Liver (tissue), 9 donors: ENCODE data around the gene CASZ1. TPM values are rescaled to one million over a fixed set of nuclear protein-coding genes. Genes with fewer than 3 reads are reported as not detected.

Experiments used
- DNase-seq: peaks from one replicate; pipeline ENCODE4 v3.0.0-alpha.2; 2017; ENCODE audit warnings: low spot score
- H3K27ac ChIP-seq, 2 donors: one replicate each; pipeline ENCODE4 v1.7.0; 2013; ENCODE audit warnings: inconsistent platforms in 2 of 2, low read length in 2 of 2, control low read depth in 1 of 2, low read depth in 1 of 2, mild to moderate bottlenecking in 1 of 2
- H3K27me3 ChIP-seq, 4 donors: one replicate each; pipeline versions ENCODE4 v1.6.1 to v1.7.0; 2013; ENCODE audit warnings: low read length in 3 of 4, inconsistent platforms in 1 of 4, mild to moderate bottlenecking in 1 of 4, moderate library complexity in 1 of 4; ENCODE audit not compliant: control insufficient read depth in 4 of 4, insufficient read depth in 4 of 4
- H3K36me3 ChIP-seq, 4 donors: one replicate each; pipeline versions ENCODE4 v1.6.1 to v1.7.0; 2013; ENCODE audit warnings: low read length in 3 of 4, mild to moderate bottlenecking in 3 of 4, low read depth in 1 of 4, moderate library complexity in 1 of 4; ENCODE audit not compliant: control insufficient read depth in 4 of 4, insufficient read depth in 3 of 4
- H3K4me1 ChIP-seq, 4 donors: one replicate each; pipeline versions ENCODE4 v1.6.1 to v1.7.0; 2013; ENCODE audit warnings: low read length in 3 of 4, mild to moderate bottlenecking in 3 of 4, moderate library complexity in 1 of 4; ENCODE audit not compliant: control insufficient read depth in 4 of 4, insufficient read depth in 4 of 4
- H3K4me3 ChIP-seq, 3 donors: one replicate each; pipeline versions ENCODE4 v1.6.1 to v1.7.0; 2013; ENCODE audit warnings: low read length in 3 of 3, control low read depth in 1 of 3, low read depth in 1 of 3, mild to moderate bottlenecking in 1 of 3
- H3K9ac ChIP-seq, 2 donors: one replicate each; pipeline ENCODE4 v1.7.0; 2013; ENCODE audit warnings: low read length in 2 of 2, mild to moderate bottlenecking in 2 of 2, moderate library complexity in 2 of 2, control low read depth in 1 of 2, low read depth in 1 of 2
- H3K9me3 ChIP-seq, 4 donors: one replicate each; pipeline versions ENCODE4 v1.6.1 to v1.7.0; 2013; ENCODE audit warnings: low read length in 3 of 4; ENCODE audit not compliant: control insufficient read depth in 4 of 4
- FOXA1 ChIP-seq: IDR thresholded peaks from 2 replicates; pipeline ENCODE4 v1.6.1; 2016; ENCODE audit warnings: antibody characterized with exemption
- FOXA2 ChIP-seq: IDR thresholded peaks from 2 replicates; pipeline ENCODE4 v1.6.1; 2016; ENCODE audit warnings: antibody characterized with exemption
- GABPA ChIP-seq, 2 donors: IDR thresholded peaks in 1 of 2; conservative IDR thresholded peaks in 1 of 2; 2 replicates each; pipeline ENCODE4 v1.6.1; 2016; ENCODE audit warnings: antibody characterized with exemption in 2 of 2, mild to moderate bottlenecking in 1 of 2, moderate library complexity in 1 of 2
- HNF4A ChIP-seq, 2 donors: conservative IDR thresholded peaks; 2 replicates each; pipeline ENCODE4 v1.6.1; 2016; ENCODE audit warnings: antibody characterized with exemption in 2 of 2, mild to moderate bottlenecking in 2 of 2
- HNF4G ChIP-seq: IDR thresholded peaks from 2 replicates; pipeline ENCODE4 v1.6.1; 2016; ENCODE audit warnings: antibody characterized with exemption
- JUND ChIP-seq, 2 donors: IDR thresholded peaks; 2 replicates each; pipeline ENCODE4 v1.6.1; 2016; ENCODE audit warnings: antibody characterized with exemption in 2 of 2
- NR2F2 ChIP-seq: IDR thresholded peaks from 2 replicates; pipeline ENCODE4 v1.6.1; 2016; ENCODE audit warnings: antibody characterized with exemption
- SP1 ChIP-seq: IDR thresholded peaks from 2 replicates; pipeline ENCODE4 v1.6.1; 2018; ENCODE audit warnings: antibody characterized with exemption, mild to moderate bottlenecking
- YY1 ChIP-seq: IDR thresholded peaks from 2 replicates; pipeline ENCODE4 v1.6.1; 2016; ENCODE audit warnings: antibody characterized with exemption, mild to moderate bottlenecking
- WGBS: extraction: QIAGEN DNeasy Blood & Tissue Kit; methylation state at CpG from one replicate; pipeline ENCODE4 v1.1.7; 2013; 5-methylcytosine and 5-hydroxymethylcytosine counted together
- polyA plus RNA-seq, 2 donors: library from polyadenylated mRNA; stranded (reverse) in 1 of 2; unstranded in 1 of 2; fragments of 200-250 nt in 1 of 2; fragments of >200 nt in 1 of 2; fragmentation: Nextera tagmentation in 1 of 2; extraction: Ambion mirVana in 1 of 2; gene quantifications; one replicate each; pipeline versions ENCODE4 v1.2.1 to v1.2.3, GENCODE V29; 2013 to 2015
- total RNA-seq, 2 donors: library from RNA; depleted of rRNA; stranded (reverse); fragments of >200 nt; gene quantifications; one replicate each; pipeline ENCODE4 v1.2.3, GENCODE V29; 2014
- TF ChIP-seq, protein P1 (sequence below): IDR thresholded peaks from 2 replicates; pipeline ENCODE4 v1.6.1; 2016; ENCODE audit warnings: antibody characterized with exemption
- TF ChIP-seq, protein P2 (sequence below): IDR thresholded peaks from 2 replicates; pipeline ENCODE4 v1.6.1; 2016; ENCODE audit warnings: antibody characterized with exemption, mild to moderate bottlenecking
- TF ChIP-seq, protein P3 (sequence below): IDR thresholded peaks from 2 replicates; pipeline ENCODE4 v1.6.1; 2016; ENCODE audit warnings: antibody characterized with exemption
- TF ChIP-seq, protein P4 (sequence below): fragments of 150-350 bp; IDR thresholded peaks from 2 replicates; pipeline ENCODE4 v1.5.1; 2017; ENCODE audit warnings: improper control_type of control experiment, low read depth, low read length; ENCODE audit not compliant: missing input control
- donor health status: healthy.
- donor health status: healthy.
- donor health status: healthy.
- donor health status: healthy.
- donor health status: healthy.

Gene CASZ1
- total and polyA plus RNA-seq, 4 donors = 1.0 to 3.5 (median 1.9) TPM

DNA sequence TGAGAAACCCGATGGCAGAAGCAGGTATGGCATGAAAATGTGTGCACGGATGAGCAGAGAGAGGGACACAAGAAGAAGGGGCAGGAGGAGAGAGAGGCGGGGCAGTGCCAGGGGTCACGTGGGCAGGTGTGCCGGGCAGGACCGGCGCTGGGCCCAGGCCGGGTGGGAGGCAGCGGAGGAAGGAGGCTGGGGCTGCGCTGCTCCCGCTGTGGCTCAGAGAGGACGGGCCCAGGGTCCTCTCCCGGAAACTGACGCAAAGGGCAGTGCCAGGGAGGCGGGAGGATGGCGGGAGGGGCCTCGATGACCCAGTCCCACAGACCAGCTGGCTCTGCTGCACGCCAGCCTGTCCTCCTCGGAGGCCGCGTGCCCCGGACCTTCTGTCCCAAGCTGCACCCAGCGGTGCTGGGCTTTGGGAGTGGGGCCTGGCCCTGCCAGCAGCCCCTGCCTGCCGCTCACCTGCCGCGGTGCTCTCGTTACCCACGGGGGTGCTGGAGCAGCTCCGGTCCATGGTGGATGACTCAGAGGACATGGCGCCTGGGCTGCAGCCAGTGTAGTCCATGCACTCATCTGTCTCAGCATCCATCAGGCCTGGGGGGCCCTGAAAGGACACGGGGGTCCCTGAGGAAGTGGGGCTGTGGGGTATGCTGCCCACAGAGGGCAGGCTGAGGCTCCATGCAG, 153.9 kb downstream of the CASZ1 start:
- WGBS = 95% methylated on average over 31 of the region's 31 CpGs
- no peak overlapping the region for H3K4me3 ChIP-seq
- H3K4me1 ChIP-seq = peaks cover 0 to 2% (median 0%) of the 10 kb centered on the region in 4 donors
- no peak for DNase-seq
- peaks cover 0 to 18% (median 4%) of the 10 kb centered on the region in 4 donors for H3K36me3 ChIP-seq
- TF ChIP-seq, protein P1, sequence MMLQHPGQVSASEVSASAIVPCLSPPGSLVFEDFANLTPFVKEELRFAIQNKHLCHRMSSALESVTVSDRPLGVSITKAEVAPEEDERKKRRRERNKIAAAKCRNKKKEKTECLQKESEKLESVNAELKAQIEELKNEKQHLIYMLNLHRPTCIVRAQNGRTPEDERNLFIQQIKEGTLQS = no peak
- TF ChIP-seq FOXA2 (no peak), HNF4G (no peak), SP1 (no peak), FOXA1 (no peak)
- TF ChIP-seq, protein P2, sequence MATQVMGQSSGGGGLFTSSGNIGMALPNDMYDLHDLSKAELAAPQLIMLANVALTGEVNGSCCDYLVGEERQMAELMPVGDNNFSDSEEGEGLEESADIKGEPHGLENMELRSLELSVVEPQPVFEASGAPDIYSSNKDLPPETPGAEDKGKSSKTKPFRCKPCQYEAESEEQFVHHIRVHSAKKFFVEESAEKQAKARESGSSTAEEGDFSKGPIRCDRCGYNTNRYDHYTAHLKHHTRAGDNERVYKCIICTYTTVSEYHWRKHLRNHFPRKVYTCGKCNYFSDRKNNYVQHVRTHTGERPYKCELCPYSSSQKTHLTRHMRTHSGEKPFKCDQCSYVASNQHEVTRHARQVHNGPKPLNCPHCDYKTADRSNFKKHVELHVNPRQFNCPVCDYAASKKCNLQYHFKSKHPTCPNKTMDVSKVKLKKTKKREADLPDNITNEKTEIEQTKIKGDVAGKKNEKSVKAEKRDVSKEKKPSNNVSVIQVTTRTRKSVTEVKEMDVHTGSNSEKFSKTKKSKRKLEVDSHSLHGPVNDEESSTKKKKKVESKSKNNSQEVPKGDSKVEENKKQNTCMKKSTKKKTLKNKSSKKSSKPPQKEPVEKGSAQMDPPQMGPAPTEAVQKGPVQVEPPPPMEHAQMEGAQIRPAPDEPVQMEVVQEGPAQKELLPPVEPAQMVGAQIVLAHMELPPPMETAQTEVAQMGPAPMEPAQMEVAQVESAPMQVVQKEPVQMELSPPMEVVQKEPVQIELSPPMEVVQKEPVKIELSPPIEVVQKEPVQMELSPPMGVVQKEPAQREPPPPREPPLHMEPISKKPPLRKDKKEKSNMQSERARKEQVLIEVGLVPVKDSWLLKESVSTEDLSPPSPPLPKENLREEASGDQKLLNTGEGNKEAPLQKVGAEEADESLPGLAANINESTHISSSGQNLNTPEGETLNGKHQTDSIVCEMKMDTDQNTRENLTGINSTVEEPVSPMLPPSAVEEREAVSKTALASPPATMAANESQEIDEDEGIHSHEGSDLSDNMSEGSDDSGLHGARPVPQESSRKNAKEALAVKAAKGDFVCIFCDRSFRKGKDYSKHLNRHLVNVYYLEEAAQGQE = no peak
- H3K27ac ChIP-seq = no peak overlapping the region
- H3K27me3 ChIP-seq = no peaks in the 10 kb centered on the region
- no peak overlapping the region for H3K9ac ChIP-seq
- no peaks in the 10 kb centered on the region for H3K9me3 ChIP-seq

DNA sequence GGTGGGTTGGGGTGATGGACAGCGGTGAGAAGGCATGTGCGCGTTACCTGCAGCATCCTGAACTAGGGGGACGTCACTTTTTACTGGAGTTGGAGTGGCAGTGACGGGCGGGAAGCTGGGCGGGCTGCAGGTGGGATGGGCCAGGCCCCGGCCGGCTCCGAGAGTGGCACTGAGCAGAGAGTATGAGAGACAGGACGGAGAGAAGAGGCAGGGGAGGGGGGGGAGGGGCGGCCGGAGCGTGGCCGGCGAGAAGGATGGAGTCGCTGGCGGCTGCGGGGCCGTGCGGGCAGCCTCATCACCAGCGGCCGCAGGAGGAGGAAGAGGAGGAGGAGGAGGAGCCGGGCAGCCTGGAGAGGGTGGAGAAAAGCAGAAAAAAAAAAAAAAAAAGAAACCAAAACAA, 154.5 kb downstream of the CASZ1 start:
- 91% methylated on average over 24 of the region's 24 CpGs for WGBS
- DNase-seq = no peak
- Histone ChIP-seq H3K9ac (no peak overlapping the region), H3K27me3 (no peaks in the 10 kb centered on the region), H3K36me3 (peaks cover 0 to 18% (median 4%) of the 10 kb centered on the region in 4 donors), H3K4me1 (peaks cover 0 to 2% (median 0%) of the 10 kb centered on the region in 4 donors), H3K4me3 (no peak overlapping the region), H3K9me3 (no peaks in the 10 kb centered on the region), H3K27ac (no peak overlapping the region)
- TF ChIP-seq, protein P3, sequence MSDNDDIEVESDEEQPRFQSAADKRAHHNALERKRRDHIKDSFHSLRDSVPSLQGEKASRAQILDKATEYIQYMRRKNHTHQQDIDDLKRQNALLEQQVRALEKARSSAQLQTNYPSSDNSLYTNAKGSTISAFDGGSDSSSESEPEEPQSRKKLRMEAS = no peak
- TF ChIP-seq HNF4A (conservative IDR thresholded peaks at IDR 0.05) (no peak), FOXA1 (no peak), SP1 (no peak), NR2F2 (no peak)
- TF ChIP-seq, protein P1 = no peak

DNA sequence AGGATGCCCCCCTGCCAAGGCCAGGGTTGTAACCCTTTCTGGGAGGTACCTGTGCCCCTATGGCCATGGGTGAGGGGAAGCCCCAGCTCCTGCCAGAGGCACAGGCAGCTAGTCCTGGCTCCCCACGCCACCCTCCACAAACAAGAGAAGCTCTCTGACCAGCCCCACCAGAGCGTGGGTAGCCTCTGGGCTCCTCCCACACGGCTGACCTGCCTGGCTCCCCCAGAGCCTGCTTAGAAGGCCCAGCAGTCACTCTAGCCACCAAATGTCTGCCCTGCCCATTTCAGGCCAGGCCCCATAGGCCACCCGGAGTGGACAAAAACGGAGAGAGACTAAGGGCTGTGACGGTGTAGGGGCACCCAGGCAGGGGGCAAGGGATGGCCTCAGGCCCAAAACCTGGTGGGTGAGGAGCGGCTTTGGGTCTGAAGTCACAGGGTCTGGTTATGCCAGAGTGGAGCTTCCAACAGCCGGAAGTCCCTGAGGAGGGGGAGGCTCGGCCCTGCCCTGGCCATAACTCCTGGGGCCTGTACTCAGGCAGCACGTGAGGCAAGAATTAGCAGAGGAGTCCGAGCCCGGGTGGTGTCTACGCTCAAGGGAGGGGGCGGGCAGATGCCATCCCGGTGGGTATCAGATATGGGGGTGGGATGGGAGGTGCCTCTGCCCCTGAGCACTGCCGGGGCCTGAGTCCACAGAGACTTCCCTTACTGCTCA, 155.4 kb downstream of the CASZ1 start:
- H3K4me1 ChIP-seq = peaks cover 0 to 2% (median 0%) of the 10 kb centered on the region in 4 donors
- no peaks in the 10 kb centered on the region for H3K9me3 ChIP-seq
- DNase-seq = no peak
- H3K4me3 ChIP-seq = no peak overlapping the region
- no peak overlapping the region for H3K27ac ChIP-seq
- H3K27me3 ChIP-seq = no peaks in the 10 kb centered on the region
- peaks cover 0 to 16% (median 4%) of the 10 kb centered on the region in 4 donors for H3K36me3 ChIP-seq
- 94% methylated on average over 16 of the region's 16 CpGs for WGBS
- no peak overlapping the region for H3K9ac ChIP-seq
- TF ChIP-seq, protein P3 = no peak
- TF ChIP-seq JUND (IDR thresholded peaks at IDR 0.05) (no peak), YY1 (no peak), NR2F2 (no peak), GABPA (IDR thresholded peaks at IDR 0.05 in 1 of 2, conservative IDR thresholded peaks at IDR 0.05 in 1 of 2) (no peak), FOXA1 (no peak), HNF4A (conservative IDR thresholded peaks at IDR 0.05) (no peak)
- TF ChIP-seq, protein P4, sequence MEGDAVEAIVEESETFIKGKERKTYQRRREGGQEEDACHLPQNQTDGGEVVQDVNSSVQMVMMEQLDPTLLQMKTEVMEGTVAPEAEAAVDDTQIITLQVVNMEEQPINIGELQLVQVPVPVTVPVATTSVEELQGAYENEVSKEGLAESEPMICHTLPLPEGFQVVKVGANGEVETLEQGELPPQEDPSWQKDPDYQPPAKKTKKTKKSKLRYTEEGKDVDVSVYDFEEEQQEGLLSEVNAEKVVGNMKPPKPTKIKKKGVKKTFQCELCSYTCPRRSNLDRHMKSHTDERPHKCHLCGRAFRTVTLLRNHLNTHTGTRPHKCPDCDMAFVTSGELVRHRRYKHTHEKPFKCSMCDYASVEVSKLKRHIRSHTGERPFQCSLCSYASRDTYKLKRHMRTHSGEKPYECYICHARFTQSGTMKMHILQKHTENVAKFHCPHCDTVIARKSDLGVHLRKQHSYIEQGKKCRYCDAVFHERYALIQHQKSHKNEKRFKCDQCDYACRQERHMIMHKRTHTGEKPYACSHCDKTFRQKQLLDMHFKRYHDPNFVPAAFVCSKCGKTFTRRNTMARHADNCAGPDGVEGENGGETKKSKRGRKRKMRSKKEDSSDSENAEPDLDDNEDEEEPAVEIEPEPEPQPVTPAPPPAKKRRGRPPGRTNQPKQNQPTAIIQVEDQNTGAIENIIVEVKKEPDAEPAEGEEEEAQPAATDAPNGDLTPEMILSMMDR = no peak
- TF ChIP-seq, protein P2 = no peak
